AG09309 (cell line): ENCODE results near the gene SMIM38.
"Not testable (repeated sequence)": the region's sequence is repeated elsewhere in the genome, so short reads cannot be mapped to it uniquely, and the experiment has no call there.

Source experiments
- DNase-seq: peaks from one replicate; pipeline ENCODE4 v3.0.0-alpha.2; 2010; ENCODE audit warnings: low read depth
- H3K4me3 ChIP-seq: 2 replicates; pipeline ENCODE4 v1.5.1; 2011; ENCODE audit warnings: mild to moderate bottlenecking, low read depth, low read length, moderate library complexity; ENCODE audit not compliant: control insufficient read depth
- TF ChIP-seq, protein P1 (sequence below): IDR thresholded peaks from 2 replicates; pipeline ENCODE4 v1.5.1; 2011; ENCODE audit warnings: mild to moderate bottlenecking, low read depth, low read length, inconsistent platforms; ENCODE audit not compliant: insufficient read depth, control insufficient read depth; ENCODE audit errors: missing control alignments

Gene SMIM38

DNA sequence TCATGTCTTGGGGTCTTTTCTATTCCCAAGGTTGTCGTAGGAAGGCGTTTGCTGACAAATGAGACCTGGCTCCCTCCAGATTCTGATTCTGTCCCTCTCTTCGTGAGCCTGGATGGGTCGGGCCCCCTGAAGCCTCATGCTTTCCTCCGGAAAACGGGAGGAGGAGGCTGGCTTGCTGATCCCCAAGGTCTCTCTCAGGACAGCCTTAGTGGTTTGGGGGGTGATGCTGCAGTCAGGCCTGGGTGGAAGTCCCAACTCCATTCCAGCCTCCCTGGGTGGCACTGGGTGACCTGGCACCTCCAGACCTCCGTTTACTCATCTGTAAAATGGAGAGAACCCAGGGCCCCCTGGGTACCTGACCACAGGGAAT lies 23.4 kb upstream of the SMIM38 start:
- no peak overlapping the region for H3K4me3 ChIP-seq
- TF ChIP-seq, protein P1, sequence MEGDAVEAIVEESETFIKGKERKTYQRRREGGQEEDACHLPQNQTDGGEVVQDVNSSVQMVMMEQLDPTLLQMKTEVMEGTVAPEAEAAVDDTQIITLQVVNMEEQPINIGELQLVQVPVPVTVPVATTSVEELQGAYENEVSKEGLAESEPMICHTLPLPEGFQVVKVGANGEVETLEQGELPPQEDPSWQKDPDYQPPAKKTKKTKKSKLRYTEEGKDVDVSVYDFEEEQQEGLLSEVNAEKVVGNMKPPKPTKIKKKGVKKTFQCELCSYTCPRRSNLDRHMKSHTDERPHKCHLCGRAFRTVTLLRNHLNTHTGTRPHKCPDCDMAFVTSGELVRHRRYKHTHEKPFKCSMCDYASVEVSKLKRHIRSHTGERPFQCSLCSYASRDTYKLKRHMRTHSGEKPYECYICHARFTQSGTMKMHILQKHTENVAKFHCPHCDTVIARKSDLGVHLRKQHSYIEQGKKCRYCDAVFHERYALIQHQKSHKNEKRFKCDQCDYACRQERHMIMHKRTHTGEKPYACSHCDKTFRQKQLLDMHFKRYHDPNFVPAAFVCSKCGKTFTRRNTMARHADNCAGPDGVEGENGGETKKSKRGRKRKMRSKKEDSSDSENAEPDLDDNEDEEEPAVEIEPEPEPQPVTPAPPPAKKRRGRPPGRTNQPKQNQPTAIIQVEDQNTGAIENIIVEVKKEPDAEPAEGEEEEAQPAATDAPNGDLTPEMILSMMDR, result no peak
- DNase-seq, result no peak

DNA sequence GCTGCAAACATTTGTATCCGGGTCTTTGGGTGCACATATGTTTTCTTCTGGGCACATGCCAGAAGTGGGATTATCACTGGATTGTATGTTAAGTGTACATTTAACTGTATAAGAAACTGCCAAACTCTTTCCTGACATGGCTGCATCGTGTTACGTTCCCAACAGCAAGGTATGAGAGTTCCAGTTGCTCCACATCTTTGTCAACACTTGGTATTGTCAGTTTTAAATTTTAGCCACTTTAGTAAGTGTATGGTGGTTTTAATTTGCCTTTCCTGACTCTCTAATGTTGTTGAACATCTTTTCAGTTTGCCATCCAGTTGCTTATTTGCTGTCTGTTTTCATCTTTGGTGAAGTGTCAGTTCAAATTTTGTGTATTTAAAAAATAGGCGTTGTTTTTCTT lies 22.5 kb upstream of the SMIM38 start:
- no peak for DNase-seq
- TF ChIP-seq, protein P1, result no peak
- no peak overlapping the region for H3K4me3 ChIP-seq

DNA sequence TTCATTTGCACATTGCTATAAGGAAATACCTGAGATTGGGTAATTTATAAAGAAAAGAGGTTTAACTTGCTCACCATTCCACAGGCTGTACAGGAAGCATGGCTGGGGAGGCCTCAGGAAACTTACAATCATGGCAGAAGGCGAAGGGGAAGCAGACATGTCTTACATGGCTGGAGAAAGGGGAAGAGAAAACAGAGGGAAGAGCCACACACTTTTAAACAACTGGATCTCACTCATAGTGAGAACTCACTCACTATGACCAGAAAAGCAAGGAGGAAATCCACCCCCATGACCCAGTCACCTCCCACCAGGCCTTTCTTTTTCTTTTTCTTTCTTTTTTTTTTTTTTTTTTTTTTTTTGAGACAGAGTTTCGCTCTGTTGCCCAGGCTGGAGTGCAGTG lies 21.6 kb upstream of the SMIM38 start:
- H3K4me3 ChIP-seq, DNase-seq: not testable (repeated sequence)

DNA sequence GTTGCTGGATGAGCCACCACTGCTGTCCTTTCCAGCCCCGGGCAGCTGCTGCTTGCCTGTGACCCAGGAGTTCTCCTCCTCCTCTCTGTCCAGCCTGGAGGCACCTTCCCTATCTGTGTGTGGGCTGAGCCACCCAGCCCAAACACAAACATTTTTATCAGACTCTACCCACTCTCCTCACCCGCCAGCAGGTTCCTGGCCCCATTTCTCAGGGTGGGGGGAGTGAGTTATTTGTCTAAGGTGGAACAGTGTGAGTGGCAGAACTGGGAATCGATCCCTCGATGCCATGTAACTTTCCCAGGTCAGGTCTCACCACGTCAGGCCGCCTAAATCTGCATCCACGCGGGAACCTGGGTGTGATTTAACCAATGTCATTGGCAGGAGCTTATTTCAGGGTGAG lies 20.8 kb upstream of the SMIM38 start:
- DNase-seq, result no peak
- TF ChIP-seq, protein P1, result no peak
- no peak overlapping the region for H3K4me3 ChIP-seq

DNA sequence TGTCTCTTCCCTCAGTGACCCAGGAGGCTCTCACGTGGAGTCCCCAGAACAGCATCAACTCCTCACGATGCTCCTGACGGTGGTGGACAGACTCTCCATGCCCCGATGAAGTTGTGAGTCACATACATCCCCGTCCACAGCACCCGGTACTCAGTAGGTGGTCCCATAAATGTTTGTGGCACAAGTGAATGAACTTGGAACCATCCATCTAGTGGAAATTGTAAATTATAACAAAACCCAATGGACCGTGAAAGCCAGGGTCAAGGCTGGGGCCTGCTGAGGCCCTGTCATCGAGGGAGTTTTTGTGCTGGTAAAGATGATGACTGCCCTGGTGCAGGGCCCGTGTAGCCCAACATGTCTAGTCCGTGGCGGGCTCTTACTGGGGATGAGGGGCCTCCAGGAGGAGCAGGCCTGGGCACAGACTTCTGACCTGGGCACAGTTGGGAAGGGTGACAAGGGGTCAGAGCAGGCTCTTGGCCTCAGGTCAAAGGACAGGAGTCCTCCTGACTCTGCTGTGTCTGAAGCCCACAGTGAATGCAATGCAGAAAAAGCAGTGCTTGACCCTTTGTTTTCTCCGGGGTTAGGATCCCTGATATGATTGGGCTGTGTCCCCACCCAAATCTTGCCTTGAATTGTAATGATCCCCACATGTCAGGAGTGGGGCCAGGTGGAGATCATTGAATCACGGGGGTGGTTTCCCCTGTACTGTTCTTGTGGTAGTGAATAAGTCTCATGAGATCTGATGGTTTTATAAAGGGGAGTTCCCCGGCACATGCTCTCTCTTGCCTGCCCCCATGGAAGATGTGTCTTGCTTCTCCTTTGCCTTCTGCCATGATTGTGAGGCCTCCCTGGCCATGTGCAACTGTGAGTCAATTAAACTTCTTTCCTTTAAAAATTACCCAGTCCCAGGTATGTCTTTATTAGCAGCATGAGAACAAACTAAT lies 20.0 kb upstream of the SMIM38 start:
- H3K4me3 ChIP-seq, result no peak overlapping the region
- no peak for DNase-seq

DNA sequence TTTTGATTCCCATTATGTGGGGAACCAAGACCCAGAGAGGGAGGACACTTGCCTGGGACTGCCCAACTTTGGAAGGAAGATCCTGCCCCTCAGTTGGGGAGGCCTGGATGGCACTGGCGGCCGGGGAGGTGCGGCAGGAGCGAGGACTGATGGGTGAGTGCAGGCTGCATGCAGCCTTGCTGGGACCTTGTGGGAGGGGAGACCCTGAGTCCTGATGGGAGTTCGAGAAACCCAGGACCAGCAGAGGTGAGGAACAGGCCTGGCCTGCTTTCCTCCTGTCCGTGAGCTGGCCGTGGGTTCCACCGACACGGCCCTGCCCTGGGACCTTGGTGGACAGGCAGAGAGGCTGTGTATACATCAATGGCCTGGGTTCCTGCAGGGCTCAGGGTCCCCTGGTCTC lies 19.3 kb upstream of the SMIM38 start:
- no peak overlapping the region for H3K4me3 ChIP-seq
- TF ChIP-seq, protein P1, result no peak
- DNase-seq, result no peak

More for the DNA sequence above, 20.0 kb upstream of the SMIM38 start:
- TF ChIP-seq, protein P1, result no peak

DNA sequence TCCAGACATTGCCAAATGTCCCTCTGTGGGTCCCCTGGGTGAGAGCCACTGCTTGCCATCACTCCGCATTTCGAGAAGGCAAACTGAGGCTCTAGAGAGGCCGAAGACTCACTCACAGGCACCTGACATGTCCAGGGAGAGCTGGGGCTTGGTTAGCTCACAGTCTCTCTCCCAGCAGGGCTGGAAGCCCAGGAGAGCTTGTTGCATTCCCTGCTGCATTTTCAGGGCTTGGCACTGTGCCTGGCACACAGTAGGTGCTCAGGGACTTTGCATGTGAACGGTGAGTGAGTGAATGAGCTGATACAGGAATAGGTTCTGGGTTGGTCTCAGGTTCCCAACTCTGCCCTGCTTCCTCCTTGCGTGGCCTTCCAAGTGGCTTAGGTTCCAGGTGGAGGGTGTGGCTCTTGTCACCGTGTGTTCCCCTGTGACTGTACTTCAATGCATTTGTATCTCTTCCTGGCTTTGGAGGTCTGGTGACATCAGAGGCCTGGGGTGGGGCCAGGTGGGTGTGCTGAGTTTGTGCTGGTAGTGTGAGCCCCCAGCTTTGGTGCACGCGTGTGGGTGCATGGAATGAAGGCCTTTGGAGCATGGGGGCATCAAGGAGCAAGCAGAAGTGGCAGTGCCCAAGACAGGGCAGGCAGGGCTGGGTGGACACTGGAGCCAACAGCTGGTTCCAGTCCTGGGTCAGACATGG lies 18.4 kb upstream of the SMIM38 start:
- DNase-seq, result no peak
- TF ChIP-seq, protein P1, result no peak
- H3K4me3 ChIP-seq, result no peak overlapping the region
